ENCODE results near the gene RHBDF1.
A peak's percentile ranks its signal among the peaks of the same experiment; 100 is the strongest.

RHBDF1 gene

DNA sequence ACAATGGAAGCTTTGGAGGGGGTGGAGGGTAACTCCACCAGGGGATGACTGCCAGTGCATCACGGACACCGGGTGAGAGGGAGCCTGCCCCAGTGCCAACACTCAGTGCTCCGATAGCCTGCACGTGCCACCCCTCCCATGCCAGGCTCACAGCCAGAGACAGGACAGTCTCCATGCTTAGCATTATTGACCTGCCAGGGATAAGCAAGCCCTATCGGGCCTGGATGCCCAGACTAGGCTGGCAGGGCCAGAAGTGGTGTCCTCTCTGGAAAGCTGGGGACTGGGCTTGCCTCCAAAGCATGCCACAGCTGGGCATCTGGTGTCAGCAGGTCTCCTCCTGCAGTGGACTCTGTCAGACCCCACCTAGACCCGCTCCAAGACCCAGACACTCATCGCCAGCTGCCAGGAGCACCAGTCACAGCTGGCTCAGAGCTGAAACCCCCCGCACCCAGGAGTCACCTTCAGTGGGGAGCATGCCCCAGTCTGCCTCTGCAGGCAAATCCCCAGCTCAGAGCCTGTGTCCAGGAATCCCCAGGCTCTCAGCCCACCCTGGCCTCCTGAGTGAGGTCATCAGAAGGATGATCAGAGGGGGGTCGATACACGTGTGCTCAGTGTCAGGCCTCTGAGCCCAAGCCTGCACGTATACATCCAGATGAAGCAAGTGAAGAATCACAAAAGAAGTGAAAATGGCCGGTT is 1.8 kb upstream of the RHBDF1 start:
- DNase-seq = no peak

DNA sequence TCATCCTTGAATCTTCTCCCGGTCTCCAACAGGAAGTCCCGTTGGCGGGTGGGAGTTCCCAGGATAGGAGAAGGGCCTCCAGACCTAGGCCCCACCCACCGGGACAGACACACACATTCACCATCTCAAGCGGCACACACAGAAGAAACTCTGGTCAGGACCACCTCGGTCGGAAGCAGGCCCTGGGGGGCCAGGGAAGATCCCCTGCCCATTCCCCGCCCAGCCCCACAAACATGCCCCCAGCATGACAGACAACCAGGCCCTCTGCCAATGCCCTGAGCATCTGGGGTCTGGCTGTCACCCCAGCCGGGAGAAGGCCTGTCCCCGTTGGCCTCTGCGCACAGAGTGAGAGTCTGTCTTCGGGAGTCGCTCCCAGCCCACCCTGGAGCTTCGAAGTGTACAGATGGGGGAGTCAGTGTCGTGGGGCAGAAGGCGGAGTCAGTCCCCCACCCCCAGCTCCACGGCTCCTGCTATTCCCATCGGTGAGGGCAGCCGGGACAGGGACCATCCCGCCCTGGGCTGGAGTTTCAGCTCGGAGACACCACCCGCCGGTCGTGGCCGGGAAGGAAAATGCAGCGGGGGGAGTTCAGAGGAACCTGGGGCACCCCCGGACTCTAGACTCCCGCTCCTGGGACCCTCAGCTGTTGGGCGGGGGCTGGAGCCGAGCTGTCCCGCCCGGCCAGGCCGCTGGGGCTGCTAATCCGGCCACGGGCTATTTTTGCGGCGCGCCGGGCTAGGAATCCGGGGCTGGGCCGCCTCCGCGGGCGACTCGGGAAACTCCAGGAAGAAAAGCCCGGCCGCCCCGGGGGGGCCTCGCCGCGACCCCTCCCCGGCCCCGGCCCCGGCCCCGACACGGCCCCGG is 660 bp downstream of the RHBDF1 start:
- no peak for DNase-seq

DNA sequence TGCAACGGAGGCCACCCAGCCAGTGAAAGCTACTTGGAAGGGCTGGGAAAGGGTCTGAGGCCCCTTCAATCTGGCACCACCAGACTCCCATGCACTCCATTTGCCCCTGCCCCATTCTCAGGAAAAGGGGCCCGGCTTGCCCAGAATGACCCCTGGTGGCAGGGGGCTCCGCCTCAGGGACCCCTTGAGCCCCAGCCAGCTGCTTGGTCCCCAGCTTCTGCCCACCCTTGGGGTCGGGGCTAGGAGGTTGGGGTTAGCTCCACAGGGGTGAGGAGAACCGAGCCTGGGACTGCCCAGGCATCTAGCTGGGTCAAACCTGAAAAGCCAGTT is 1.3 kb downstream of the RHBDF1 start:
- no peak for DNase-seq

DNA sequence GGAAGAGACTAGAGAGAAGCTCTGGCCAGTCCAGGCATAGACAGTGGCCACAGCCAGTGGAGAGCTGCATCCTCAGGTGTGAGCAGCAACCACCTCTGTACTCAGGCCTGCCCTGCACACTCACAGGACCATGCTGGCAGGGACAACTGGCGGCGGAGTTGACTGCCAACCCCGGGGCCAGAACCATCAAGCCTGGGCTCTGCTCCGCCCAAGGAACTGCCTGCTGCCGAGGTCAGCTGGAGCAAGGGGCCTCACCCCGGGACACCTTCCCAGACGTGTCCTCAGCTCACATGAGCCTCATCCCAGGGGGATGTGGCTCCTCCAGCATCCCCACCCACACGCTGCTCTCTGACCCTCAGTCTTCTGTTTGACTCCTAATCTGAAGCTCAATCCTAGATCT is 3.2 kb downstream of the RHBDF1 start:
- no peak for DNase-seq

DNA sequence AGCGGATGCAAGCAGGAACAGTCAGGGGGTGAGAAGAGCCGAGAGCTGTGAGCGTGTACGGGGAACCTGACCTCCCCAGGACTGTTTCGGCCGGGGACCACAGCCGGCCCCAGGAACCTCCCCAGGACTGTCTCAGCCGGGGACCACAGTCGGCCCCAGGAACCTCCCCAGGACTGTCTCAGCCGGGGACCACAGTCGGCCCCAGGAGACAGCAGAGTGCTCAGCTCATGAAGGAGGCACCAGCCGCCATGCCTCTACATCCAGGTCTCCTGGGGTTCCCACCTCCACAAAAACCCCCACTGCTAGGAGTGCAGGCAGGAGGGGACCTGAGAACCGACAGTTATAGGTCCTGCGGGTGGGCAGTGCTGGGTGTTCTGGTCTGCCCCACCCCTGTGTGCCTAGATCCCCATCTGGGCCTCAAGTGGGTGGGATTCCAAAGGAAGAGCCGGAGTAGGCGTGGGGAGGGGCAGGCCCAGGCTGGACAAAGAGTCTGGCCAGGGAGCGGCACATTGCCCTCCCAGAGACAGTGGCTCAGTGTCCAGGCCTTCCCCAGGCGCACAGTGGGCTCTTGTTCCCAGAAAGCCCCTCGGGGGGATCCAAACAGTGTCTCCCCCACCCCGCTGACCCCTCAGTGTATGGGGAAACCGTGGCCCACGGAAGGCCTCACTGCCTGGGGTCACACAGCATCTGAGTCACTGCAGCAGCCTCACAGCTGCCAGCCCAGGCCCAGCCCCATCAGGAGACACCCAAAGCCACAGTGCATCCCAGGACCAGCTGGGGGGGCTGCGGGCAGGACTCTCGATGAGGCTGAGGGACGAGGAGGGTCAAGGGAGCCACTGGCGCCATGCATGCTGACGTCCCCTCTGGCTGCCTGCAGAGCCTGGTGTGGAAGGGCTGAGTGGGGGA is 4.3 kb downstream of the RHBDF1 start:
- DNase-seq = no peak

DNA sequence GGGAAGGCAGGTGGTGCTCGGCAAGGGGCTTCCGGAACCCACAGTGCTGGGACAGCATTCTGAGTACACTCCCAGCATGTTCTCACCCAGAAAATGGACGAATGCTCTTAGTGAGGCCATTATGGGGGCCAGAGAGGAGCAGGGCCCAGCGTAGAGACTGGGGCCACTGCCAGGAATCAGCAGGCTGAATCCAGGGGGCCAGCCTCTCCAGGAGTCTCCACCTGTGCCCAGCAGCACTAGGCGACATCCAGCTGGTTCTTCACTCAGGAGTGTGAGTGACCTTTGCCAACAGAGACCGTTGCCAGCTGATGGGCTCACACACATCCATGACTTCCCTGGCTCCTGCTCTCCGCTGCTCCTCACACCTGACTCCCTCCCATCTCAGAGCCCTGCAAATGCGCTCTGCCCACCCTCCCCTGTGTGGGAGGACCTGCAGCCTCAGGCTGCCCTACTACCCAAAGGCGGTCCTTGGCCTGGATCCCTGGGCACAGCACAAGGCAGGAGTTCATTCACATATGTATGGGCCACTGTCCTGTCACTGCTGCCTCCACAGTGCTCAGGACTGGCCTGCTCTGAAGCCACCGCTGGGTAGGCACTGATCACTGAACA is 5.1 kb downstream of the RHBDF1 start:
- no peak for DNase-seq

DNA sequence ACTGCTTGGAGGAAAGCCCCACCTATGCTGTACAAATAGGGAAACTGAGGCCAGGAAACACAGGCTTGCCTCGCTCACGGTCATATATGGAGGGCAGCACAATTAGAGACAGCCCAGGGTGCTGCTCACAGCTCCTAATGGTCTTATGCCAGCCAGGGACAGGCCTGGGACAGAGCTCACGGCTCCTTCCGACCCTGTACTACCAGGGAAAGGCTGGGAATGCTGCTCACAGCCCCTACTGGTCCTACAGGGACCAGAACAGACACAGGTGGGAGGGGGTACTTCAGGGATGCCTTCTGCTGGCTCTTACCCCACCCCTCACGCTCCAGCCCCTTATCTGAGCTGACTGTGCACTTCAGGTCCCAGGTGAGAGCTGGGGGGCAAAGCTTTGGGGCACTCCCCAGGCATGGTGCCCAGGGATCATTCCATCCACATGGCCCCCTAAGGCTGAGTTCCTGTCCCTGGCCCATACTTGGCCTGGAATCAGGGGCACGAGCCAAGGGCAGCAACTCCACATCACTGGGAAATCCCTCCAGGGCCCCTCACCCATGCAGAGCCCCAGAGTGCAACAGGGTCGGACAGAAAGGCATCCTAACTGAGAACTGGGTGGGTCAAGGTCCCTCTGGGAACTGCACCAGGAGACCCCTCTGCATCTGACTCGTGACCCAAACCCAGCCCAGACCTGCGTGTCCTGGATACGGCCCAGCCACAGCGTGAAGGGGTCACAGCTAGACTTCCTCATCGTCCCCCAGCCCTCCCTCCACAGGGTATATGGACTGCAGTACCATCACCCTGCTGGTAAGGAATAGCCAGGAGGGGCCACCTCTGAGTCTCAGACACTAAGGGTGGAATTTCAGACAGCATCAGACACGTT is 5.9 kb downstream of the RHBDF1 start:
- no peak for DNase-seq

DNA sequence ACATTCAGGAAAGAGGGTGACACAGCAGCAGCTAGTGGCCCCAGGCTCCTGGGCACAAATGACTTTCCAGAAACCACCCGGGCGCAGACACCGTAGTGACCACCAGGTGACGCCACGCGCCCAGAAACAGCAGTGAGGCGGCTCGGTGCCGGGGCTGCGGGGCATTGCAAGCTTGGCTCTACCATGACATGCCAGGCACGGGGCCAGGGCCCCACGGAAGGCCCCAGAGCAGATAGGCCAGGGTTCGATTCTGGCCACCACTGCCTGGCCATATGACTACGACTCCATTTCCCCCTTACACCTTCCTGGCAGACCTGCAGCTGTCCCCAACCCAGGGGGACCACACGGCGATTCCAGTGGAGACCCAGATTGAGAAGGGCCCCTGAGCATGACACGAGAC is 6.7 kb downstream of the RHBDF1 start:
- DNase-seq = peak; percentile 94

DNA sequence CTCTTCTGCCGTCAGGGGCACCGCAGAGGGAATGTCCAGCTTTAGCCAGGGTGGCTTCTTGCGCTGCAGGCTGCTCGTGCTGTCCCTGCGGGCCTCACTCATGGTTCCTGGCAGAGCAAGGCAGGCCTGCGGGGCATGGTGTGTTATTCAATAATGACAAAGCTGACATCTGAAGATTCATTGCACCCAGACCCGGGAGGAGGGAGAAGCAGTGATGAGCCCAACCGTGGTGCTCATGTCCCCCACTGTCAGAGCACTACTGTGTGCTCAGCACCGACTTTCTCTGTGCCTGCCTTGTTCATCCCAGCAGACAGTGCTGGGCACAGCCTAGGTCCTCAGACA is 7.5 kb downstream of the RHBDF1 start:
- DNase-seq = no peak

DNA sequence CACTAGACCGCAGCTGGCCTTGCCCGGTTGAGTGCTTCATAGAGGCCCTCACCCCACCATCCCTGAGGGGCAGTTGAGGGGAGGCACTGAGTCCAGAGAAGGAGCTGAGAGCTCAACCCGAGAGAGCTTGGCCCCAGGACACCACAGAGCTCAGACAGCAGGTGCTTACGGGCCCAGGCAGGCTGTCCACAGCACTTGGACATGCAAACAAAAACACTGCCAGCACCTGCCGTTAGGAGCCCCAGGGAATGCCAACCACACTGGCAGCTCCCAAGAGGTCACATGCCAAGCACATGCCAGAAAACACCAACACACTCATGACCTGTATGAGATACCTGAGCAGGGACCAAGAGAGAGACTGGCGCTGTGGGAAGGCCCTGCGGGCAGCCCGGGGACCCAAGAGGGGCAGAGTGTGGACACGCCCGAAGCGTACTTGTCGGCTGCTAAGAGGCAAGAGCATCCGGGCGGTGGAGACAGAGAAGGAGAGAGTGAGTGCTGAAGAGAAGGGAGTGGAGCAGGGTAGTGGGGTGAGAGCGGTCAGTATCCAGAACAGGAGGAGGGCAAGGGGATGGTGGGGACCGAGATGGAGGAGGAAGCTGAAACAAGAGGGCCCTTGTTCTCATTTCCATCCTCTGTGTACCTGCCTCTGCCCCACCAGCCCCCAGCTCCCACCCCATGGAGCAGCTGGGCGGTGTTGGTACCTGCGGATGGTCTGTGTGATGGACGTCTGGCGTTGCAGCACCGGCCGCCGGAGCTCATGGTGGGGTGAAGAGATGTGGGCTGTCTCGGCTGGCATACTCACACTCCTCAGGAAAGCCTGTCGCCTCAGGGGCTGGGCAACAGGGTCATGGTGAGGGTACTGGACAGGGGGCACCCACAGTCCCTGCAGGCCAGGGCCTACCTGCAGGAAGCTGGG is 8.2 kb downstream of the RHBDF1 start:
- DNase-seq = no peak

DNA sequence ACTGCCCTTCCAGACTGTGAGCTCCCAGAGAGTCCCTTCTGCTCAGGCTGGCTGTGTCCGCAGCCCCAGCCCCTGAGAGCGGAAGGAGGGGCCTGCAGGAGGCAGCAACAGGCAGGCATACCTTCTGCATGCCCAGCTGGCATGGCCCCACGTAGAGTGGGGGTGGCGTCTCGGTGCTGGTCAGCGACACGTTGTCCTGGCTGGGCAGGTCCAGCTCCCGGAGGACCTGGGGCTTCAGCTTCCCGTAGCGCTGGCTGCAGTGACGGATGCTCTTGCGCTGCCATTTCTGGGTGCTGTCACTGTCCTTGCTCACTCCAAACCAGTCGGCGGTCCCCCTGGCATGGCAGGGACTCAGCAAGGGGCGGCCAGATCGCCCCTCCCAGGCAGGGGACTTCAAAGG is 9.0 kb downstream of the RHBDF1 start:
- DNase-seq = no peak

DNA sequence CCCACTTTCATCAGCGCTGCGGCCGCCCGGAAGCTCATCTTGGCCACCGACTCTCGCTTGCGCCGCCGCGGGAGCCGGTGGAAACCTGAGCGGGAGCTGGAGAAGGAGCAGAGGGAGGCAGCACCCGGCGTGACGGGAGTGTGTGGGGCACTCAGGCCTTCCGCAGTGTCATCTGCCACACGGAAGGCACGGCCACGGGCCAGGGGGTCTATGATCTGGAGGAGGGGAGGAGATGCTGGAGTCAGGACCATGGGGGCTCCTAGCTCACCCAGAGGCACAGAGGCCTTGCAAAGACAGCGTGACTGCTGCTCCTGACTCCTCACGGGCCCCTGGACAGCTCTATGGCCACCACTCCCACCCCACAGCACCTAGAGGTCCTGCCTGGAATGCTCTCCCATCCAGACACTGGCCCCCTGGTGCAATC is 9.5 kb downstream of the RHBDF1 start:
- DNase-seq = no peak

DNA sequence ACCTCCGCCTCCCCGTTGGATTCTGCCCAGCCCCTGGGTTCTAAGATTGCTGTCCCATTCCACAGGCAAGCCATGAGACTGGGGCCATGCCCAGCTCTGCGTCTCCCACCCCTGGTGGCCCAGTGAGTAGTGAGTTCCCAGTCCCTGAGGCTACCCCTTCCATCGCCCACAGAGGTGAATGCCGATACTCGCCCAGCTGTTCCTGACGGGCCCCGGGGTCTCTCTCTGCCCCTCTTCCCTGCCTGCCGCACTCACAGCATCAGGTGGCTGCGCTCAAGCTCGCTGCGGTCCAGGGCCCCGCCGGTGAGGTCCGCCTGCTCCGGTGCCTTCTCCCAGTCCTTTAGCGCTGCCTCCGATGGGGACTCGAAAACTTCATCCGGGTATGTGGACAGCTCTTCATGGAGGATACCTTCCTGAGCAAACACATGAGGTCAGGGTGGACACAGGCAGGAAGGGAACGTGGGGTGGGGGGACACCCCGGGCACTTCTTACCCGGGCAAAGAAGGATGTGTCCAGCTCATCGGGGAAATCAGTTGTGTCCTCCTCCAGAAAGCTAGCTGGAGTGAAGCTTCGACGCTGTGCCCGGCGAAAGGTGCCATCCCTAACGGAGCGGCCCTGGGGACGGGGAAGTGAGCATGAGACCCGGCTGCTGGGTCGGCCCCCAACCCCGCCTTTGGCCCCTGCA is 10.0 kb downstream of the RHBDF1 start:
- no peak for DNase-seq

DNA sequence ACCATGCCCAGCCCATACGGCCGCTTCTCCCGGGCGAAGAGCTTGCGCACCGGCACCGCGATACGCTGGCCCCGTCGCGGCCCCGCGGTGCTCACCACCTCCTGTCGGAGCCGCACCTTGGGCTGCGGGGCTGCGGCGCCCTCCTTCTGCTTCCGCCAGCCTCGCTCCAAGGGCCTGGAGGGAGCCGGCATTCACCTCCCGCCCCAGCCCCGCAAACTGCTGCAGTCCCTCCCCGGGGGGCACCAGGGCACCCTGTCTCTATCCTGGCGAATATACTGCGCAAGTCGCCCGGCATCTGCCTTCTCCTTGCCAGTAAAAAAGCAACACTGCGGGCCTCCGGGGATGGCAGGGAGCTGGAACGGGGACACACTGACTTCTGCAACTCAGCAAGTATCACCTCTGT is 10.6 kb downstream of the RHBDF1 start:
- no peak for DNase-seq

DNA sequence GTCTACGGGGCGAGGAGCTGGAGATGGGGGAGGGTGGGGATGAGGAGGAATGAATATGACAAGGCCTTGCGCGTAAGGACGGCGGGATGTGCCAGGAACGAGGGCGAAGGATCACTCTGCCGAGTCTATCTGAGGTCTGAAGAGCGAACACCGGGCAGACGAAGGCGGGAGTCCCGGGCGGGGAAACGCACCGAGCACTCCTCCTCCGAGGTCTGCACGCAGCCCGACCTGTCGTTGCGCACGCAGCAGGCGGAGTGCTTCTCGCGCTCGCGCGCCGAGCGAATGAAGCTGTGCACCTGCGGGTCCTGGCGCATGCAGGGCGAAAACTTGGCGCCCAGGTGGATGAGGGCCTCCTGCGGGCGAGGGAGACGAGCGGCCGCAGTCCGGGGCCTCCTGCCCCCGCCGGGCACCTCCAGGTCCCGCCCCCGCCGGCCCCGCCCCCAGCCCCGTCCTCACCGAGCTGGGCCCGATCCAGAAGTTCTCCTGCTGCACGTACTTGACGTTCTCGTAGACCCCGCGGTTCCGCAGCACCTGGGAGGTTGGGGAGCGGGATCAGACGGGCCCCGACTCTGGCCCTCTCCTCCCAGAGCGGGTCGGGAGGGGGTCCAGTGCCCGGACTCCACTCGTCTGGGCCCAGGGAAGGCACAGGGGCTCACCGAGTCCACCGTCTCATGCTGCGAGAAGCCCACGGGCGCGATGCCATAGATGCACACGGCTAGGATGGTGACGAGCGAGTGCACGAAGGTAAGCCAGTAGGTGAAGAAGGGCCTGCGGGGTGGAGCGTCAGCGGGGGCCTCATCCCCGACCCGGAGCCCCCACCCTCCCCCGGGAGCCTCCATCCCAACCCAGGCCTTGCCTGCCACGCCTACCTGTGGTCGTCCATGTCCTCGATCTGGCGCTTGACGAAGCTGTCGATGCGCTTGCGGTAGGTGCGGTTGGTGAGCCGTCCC is 11.2 kb downstream of the RHBDF1 start:
- no peak for DNase-seq

DNA sequence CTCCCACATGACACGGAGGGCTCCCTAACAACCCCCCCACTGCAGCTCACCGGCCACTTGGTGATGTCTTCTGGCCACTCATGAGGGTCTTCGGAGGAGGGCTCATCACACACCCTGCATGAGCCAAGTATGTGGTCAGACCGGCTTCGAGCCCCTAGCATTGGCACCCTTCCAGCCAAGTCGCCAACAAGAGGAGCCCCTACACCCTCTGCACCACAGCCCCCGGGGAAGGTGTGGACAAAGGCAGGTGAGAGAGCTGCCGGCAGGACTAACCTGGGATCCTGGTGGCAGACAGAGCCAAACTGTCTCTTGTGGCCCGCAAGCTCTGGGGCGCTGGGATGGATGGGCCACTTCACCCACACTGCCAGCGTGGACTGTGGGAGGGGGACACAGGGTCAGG is 12.3 kb downstream of the RHBDF1 start:
- no peak for DNase-seq

DNA sequence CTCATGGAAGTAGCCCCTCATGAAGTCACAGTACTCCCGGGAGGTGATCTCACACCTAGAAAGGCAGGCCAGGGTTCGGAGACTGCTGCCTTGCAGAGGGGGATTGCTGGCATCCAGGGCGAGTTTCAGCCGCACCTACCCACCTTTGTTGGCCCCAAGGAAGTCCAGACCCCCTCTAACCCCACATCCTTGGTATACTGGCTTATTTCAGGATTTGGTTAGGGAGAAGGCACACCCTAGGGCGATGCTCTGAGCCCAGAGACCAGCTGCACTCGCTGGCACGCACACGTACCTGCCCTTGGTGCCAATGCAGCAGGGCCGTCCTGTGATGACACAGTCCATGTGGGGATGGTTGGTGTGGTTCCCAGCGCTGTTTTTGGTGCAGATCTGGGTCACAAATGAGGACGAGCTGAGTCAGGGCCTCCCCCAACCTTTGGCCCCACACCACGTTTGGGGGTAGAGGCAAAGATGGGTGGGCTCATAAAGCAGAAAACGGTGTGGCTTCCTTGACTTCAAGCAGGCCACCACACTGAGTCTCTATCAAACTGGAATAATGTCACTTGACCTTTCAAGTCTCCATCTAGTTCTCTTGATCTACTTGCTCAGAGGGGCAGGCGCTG is 12.9 kb downstream of the RHBDF1 start:
- DNase-seq = no peak

DNA sequence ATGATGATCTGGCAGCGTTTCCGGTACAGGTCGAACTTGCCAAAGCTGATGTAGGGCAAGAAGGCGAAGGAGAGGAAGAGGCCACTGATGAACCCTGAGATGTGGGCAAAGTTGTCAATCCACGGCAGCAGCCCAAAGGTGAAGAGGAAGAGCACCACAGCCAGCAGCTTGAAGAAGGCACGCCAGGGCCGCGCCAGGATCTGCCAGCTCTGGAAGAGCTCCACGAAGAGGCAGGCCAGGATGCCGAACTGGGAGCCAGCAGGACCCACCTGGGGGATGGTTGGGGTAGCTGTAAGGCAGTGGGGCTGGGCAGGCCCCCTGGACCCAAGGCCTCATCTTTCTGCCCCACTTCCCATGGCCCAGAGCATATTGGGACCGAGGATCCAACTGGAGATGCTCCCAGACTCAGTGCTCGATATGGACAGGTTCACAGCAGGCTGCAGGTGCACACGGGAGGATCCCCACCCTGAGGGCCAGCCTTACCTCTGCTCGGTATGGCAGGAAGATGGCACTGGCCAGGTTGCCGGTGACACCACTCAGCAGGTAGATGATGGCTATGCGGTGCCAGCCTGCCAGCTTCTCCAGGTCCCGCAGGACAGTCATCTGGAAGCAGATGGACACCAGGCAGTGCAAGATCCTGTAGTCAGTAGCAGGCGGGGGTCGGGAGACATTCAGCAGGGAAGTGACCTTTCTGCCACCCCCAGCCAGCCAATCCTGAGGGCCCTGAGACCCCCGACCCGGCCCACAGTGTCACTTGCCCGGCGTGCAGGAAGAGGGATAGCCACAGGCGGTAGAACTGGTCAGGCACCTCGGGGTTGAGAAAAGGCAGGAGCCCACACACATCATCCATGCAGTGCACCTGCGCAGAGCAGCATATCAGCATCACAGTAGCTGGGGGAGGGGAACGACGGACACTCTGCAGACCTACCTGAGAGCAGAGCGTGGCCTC is 13.7 kb downstream of the RHBDF1 start:
- no peak for DNase-seq

All from hematopoietic multipotent progenitor cell treated with erythropoietin and hydrocortisone succinate and interleukin-3 and kit ligand, for 4 days (in vitro differentiated cells).